HCT116 (cell line): Measurements from ENCODE around the gene HOXC6. TPM values are rescaled to one million over a fixed set of nuclear protein-coding genes. Genes with fewer than 3 reads are reported as not detected.

Experiments used
- ATAC-seq: fragments of 200-7000 bp; cut with Tn5 transposase; 2 replicates; pipeline ENCODE4 v1.9.1; 2020; ENCODE audit warnings: mild to moderate bottlenecking, moderate library complexity
- BruUV-seq: library from RNA; stranded (reverse); fragments of 400-500 nt; replicated peaks from 2 replicates; lab custom pipeline; 2021; lab: Mats Ljungman, UMichigan
- CTCF ChIA-PET: fragments of 300-600 bp; sonication (Branson Sonifier 250); formaldehyde crosslinking; loops from one replicate; lab custom pipeline; 2021; ENCODE audit warnings: antibody characterized with exemption; lab: Charles Lee
- POLR2A ChIA-PET: fragments of 300-600, 350-600 bp; sonication (Branson Sonifier 250); formaldehyde crosslinking; loops from one replicate; lab custom pipeline; 2021; ENCODE audit warnings: antibody characterized with exemption; lab: Charles Lee
- RAD21 ChIA-PET, 2 experiments: fragments of 300-600 bp; sonication (Branson Sonifier 250); formaldehyde crosslinking; loops; one replicate each; lab custom pipeline; 2023; ENCODE audit warnings: low total read pairs in 2 of 2; ENCODE audit not compliant: uncharacterized antibody in 2 of 2, unreplicated experiment in 2 of 2, low non-redundant PET in 1 of 2; lab: Charles Lee
- DNase-seq: peaks from one replicate; pipeline ENCODE4 v3.0.0-alpha.2; 2010; ENCODE audit warnings: low read depth, low spot score
- H2AFZ ChIP-seq: fragments of 200-600 bp; shearing (Covaris generic), sonication (generic); 2 replicates; pipeline ENCODE4 v1.6.1; 2017; ENCODE audit warnings: low read depth, mixed run types, mixed read lengths, antibody characterized with exemption, low read length; ENCODE audit not compliant: poor library complexity, severe bottlenecking
- H3K27ac ChIP-seq: 2 replicates; pipeline ENCODE4 v1.5.1; 2012; ENCODE audit warnings: low read depth, low read length
- H3K27me3 ChIP-seq: fragments of 200-600 bp; sonication (generic); 2 replicates; pipeline ENCODE4 v1.6.1; 2016; ENCODE audit warnings: mixed run types, low read length, mixed read lengths; ENCODE audit not compliant: insufficient read depth
- H3K36me3 ChIP-seq, 2 experiments: fragments of 200-500 bp in 1 of 2; fragments of 200-600 bp in 1 of 2; sonication (Bioruptor generic) in 1 of 2; sonication (generic) in 1 of 2; 2 replicates each; pipeline versions ENCODE4 v1.5.1 to v1.6.1; 2014 to 2016; ENCODE audit warnings: low read length in 2 of 2, inconsistent platforms in 1 of 2, mixed read lengths in 1 of 2, mixed run types in 1 of 2; ENCODE audit not compliant: insufficient read depth in 2 of 2, control insufficient read depth in 1 of 2
- H3K4me1 ChIP-seq, 2 experiments: fragments of 200-600 bp in 1 of 2; sonication (generic) in 1 of 2; 2 replicates each; pipeline versions ENCODE4 v1.5.1 to v1.6.1; 2012 to 2017; ENCODE audit warnings: low read length in 2 of 2, inconsistent platforms in 1 of 2, mild to moderate bottlenecking in 1 of 2, mixed read lengths in 1 of 2, mixed run types in 1 of 2, moderate library complexity in 1 of 2; ENCODE audit not compliant: insufficient read depth in 2 of 2, control insufficient read depth in 1 of 2
- H3K4me2 ChIP-seq: fragments of 200-600 bp; sonication (generic); 2 replicates; pipeline ENCODE4 v1.6.1; 2017; ENCODE audit warnings: mixed run types, low read length, mixed read lengths
- H3K4me3 ChIP-seq, 2 experiments: fragments of 200-600 bp in 1 of 2; sonication (generic) in 1 of 2; replicated peaks in 1 of 2; 2 replicates each; pipeline ENCODE4 v1.5.1; 2011 to 2016; ENCODE audit warnings: low read length in 2 of 2, control low read depth in 1 of 2, low read depth in 1 of 2, mild to moderate bottlenecking in 1 of 2, mixed read lengths in 1 of 2, mixed run types in 1 of 2
- H3K79me2 ChIP-seq: fragments of 200-600 bp; sonication (generic); 2 replicates; pipeline ENCODE4 v1.6.1; 2017; ENCODE audit warnings: mild to moderate bottlenecking, mixed run types, low read length, moderate library complexity, mixed read lengths; ENCODE audit not compliant: insufficient read depth
- H3K9ac ChIP-seq: fragments of 200-600 bp; sonication (generic); 2 replicates; pipeline ENCODE4 v1.6.1; 2016; ENCODE audit warnings: low read length, mixed read lengths
- H3K9me2 ChIP-seq: fragments of 200-600 bp; sonication (generic), shearing (Covaris generic); 2 replicates; pipeline ENCODE4 v1.6.1; 2017; ENCODE audit warnings: mixed run types, mild to moderate bottlenecking, moderate library complexity; ENCODE audit not compliant: insufficient read depth
- H3K9me3 ChIP-seq, 2 experiments: fragments of 200-500 bp in 1 of 2; fragments of 200-600 bp in 1 of 2; sonication (Bioruptor generic) in 1 of 2; sonication (generic) in 1 of 2; 2 replicates each; pipeline ENCODE4 v1.6.1; 2014 to 2017; ENCODE audit warnings: low read length in 2 of 2, mixed read lengths in 2 of 2, inconsistent platforms in 1 of 2, low read depth in 1 of 2, mild to moderate bottlenecking in 1 of 2, mixed run types in 1 of 2, moderate library complexity in 1 of 2; ENCODE audit not compliant: control insufficient read depth in 1 of 2, insufficient read depth in 1 of 2
- H4K20me1 ChIP-seq: fragments of 200-600 bp; sonication (generic), shearing (Covaris generic); 2 replicates; pipeline ENCODE4 v1.6.1; 2017; ENCODE audit warnings: mixed run types, mild to moderate bottlenecking, moderate library complexity; ENCODE audit not compliant: insufficient read depth
- CEBPB ChIP-seq: IDR thresholded peaks from 2 replicates; pipeline ENCODE4 v1.6.1; 2012; ENCODE audit warnings: low read depth
- POLR2AphosphoS5 ChIP-seq: IDR thresholded peaks from 2 replicates; pipeline ENCODE4 v1.6.1; 2011; ENCODE audit warnings: mild to moderate bottlenecking, low read depth, low read length, moderate library complexity
- RAD21 ChIP-seq: IDR thresholded peaks from 2 replicates; pipeline ENCODE4 v1.6.1; 2012; ENCODE audit warnings: low read depth, mild to moderate bottlenecking
- SIN3A ChIP-seq: IDR thresholded peaks from 2 replicates; pipeline ENCODE4 v1.6.1; 2012; ENCODE audit warnings: low read depth
- SRF ChIP-seq: IDR thresholded peaks from 2 replicates; pipeline ENCODE4 v1.6.1; 2012; ENCODE audit warnings: low read depth
- TCF7L2 ChIP-seq: IDR thresholded peaks from 2 replicates; pipeline ENCODE4 v1.7.0; 2011; ENCODE audit warnings: borderline replicate concordance, inconsistent platforms; ENCODE audit not compliant: insufficient read depth, insufficient read length; ENCODE audit errors: extremely low read depth
- intact Hi-C: fragments of 100-400 bp; cut with micrococcal nuclease; formaldehyde crosslinking; loops from 2 replicates; pipeline ENCODE4 v1.10.0; 2022
- total RNA-seq: library from RNA; stranded (reverse); gene quantifications from one replicate; pipeline ENCODE4 v1.2.1, GENCODE V29; 2021; ENCODE audit not compliant: unreplicated experiment
- TF ChIP-seq, protein P1 (sequence below): IDR thresholded peaks from 2 replicates; pipeline ENCODE4 v1.6.1; 2012
- TF ChIP-seq, protein P2 (sequence below): IDR thresholded peaks from 2 replicates; pipeline ENCODE4 v1.6.1; 2012; ENCODE audit warnings: low read depth

Gene HOXC6
- total RNA-seq, 1 experiment from 2014 or later: 3.1 TPM

DNA sequence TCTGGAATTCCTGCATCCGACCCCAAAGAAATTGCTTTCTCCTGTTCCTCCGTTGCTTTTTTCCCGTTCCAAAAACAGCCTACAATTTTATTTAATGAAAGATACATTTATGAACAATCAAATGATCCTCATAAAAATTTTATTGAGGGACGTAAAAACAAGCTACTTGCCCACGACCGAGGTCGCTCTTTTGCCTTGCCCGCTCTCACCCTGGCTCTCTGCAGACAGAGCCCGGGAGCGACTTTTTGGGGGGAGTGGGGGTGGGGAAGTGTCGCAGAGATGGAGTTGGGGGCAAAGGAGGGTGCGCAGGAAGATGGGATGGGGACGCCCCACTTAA, 29.4 kb upstream of the HOXC6 start:
- CTCF ChIA-PET: interaction anchor here (0.9 to 4.7 kb wide), 5 partner anchors 11 to 209 kb away, joined by 3 to 22 read pairs (median 5); partner anchors contain the start of gene HOXC10
- TF ChIP-seq POLR2AphosphoS5 (no peak), CEBPB (no peak), SIN3A (no peak), TCF7L2 (no peak), SRF (no peak), RAD21 (no peak)
- TF ChIP-seq, protein P1, sequence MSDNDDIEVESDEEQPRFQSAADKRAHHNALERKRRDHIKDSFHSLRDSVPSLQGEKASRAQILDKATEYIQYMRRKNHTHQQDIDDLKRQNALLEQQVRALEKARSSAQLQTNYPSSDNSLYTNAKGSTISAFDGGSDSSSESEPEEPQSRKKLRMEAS: no peak
- TF ChIP-seq, protein P2, sequence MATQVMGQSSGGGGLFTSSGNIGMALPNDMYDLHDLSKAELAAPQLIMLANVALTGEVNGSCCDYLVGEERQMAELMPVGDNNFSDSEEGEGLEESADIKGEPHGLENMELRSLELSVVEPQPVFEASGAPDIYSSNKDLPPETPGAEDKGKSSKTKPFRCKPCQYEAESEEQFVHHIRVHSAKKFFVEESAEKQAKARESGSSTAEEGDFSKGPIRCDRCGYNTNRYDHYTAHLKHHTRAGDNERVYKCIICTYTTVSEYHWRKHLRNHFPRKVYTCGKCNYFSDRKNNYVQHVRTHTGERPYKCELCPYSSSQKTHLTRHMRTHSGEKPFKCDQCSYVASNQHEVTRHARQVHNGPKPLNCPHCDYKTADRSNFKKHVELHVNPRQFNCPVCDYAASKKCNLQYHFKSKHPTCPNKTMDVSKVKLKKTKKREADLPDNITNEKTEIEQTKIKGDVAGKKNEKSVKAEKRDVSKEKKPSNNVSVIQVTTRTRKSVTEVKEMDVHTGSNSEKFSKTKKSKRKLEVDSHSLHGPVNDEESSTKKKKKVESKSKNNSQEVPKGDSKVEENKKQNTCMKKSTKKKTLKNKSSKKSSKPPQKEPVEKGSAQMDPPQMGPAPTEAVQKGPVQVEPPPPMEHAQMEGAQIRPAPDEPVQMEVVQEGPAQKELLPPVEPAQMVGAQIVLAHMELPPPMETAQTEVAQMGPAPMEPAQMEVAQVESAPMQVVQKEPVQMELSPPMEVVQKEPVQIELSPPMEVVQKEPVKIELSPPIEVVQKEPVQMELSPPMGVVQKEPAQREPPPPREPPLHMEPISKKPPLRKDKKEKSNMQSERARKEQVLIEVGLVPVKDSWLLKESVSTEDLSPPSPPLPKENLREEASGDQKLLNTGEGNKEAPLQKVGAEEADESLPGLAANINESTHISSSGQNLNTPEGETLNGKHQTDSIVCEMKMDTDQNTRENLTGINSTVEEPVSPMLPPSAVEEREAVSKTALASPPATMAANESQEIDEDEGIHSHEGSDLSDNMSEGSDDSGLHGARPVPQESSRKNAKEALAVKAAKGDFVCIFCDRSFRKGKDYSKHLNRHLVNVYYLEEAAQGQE: no peak
- TF ChIP-seq, all 23 proteins: peak for 0
- H4K20me1 ChIP-seq: no peaks in the 10 kb centered on the region
- peaks cover 50% of the 10 kb centered on the region for H3K79me2 ChIP-seq
- no TSS peak for BruUV-seq
- ChIA-PET RAD21 (no interaction called here), POLR2A (interaction anchor here (0.6 to 3.4 kb wide), 3 partner anchors 9 to 192 kb away, joined by 3 to 9 read pairs (median 3); no protein-coding TSS in a partner anchor)
- H3K27me3 ChIP-seq: no peaks in the 10 kb centered on the region
- peaks cover 0 to 6% of the 10 kb centered on the region in 2 experiments; a peak in 1 of 4 replicates for H3K36me3 ChIP-seq
- H3K27ac ChIP-seq: no peak overlapping the region
- intact Hi-C loops: no loop called here
- no peaks in the 10 kb centered on the region for H3K9me2 ChIP-seq
- 0 out of 2 replicates have a peak overlapping the region, but pooled peaks have one; percentile 11 for H3K9ac ChIP-seq
- peak overlapping the region; percentile 82 to 84; a peak in 2 of 4 replicates for H3K4me3 ChIP-seq
- DNase-seq (no peak), ATAC-seq (no peak)
- peaks cover 21 to 44% of the 10 kb centered on the region in 2 experiments for H3K4me1 ChIP-seq
- H3K4me2 ChIP-seq: peak overlapping the region; percentile 88
- no peak overlapping the region for H2AFZ ChIP-seq
- no peaks in the 10 kb centered on the region for H3K9me3 ChIP-seq
